Endodermal cell (in vitro differentiated cells): ENCODE results near the gene PCSK7. TPM values are rescaled to one million over a fixed set of nuclear protein-coding genes. Genes with fewer than 3 reads are reported as not detected.
A peak's percentile ranks its signal among the peaks of the same experiment; 100 is the strongest.

Experiments
- DNase-seq: peaks from one replicate; pipeline ENCODE4 v3.0.0-alpha.2; 2017
- H3K27ac ChIP-seq: 2 replicates; pipeline ENCODE4 v1.5.1; 2013; ENCODE audit warnings: mild to moderate bottlenecking, low read depth, low read length, moderate library complexity
- H3K27me3 ChIP-seq: 2 replicates; pipeline ENCODE4 v1.6.1; 2013; ENCODE audit warnings: mild to moderate bottlenecking, low read length, moderate library complexity; ENCODE audit not compliant: insufficient read depth, control insufficient read depth, poor library complexity, severe bottlenecking
- H3K36me3 ChIP-seq: 2 replicates; pipeline ENCODE4 v1.7.0; 2013; ENCODE audit warnings: mild to moderate bottlenecking, low read length, moderate library complexity; ENCODE audit not compliant: control insufficient read depth, insufficient read depth
- H3K4me1 ChIP-seq: one replicate; pipeline ENCODE4 v1.7.0; 2013; ENCODE audit warnings: low read length; ENCODE audit not compliant: control insufficient read depth, insufficient read depth
- H3K4me3 ChIP-seq: 2 replicates; pipeline ENCODE4 v1.5.1; 2013; ENCODE audit warnings: mild to moderate bottlenecking, low read length, moderate library complexity
- H3K9ac ChIP-seq: 2 replicates; pipeline ENCODE4 v1.6.1; 2013; ENCODE audit warnings: mild to moderate bottlenecking, low read length, moderate library complexity; ENCODE audit not compliant: poor library complexity, severe bottlenecking; ENCODE audit errors: extremely low read depth
- H3K9me3 ChIP-seq: 2 replicates; pipeline ENCODE4 v1.6.1; 2013; ENCODE audit warnings: mild to moderate bottlenecking, low read length, moderate library complexity; ENCODE audit not compliant: control insufficient read depth
- H3K27ac Mint-ChIP-seq: 2 replicates; pipeline ENCODE4 v1.8.0; 2020; ENCODE audit warnings: mixed read lengths
- H3K27me3 Mint-ChIP-seq: 2 replicates; pipeline ENCODE4 v1.8.0; 2021; ENCODE audit warnings: mild to moderate bottlenecking, mixed read lengths; ENCODE audit not compliant: insufficient read depth
- H3K36me3 Mint-ChIP-seq: 2 replicates; pipeline ENCODE4 v1.8.0; 2020; ENCODE audit warnings: low read depth, mixed read lengths
- H3K4me1 Mint-ChIP-seq: 2 replicates; pipeline ENCODE4 v1.8.0; 2020; ENCODE audit warnings: mixed read lengths
- H3K4me3 Mint-ChIP-seq: 2 replicates; pipeline ENCODE4 v1.8.0; 2020; ENCODE audit warnings: mild to moderate bottlenecking, moderate library complexity, mixed read lengths
- H3K9me3 Mint-ChIP-seq: 2 replicates; pipeline ENCODE4 v1.8.0; 2020; ENCODE audit warnings: mild to moderate bottlenecking, mixed read lengths
- WGBS, 2 experiments: methylation state at CpG; one replicate each; pipeline versions ENCODE4 v1.1.5 to v1.1.7; 2013; ENCODE audit warnings: missing lambda C conversion rate in 2 of 2, mixed read lengths in 1 of 2; ENCODE audit not compliant: insufficient coverage in 1 of 2, insufficient read length in 1 of 2; 5-methylcytosine and 5-hydroxymethylcytosine counted together
- total RNA-seq, 2 donors: library from RNA; stranded (reverse); fragmentation: NEBNext Ultra II Directional in 1 of 2; extraction: Animal tissue kit (Norgen Biotek cat#: 25700) in 1 of 2; gene quantifications; 2 replicates in 1 of 2; 3 replicates in 1 of 2; pipeline ENCODE4 v1.2.1, GENCODE V29; 2021
- TF ChIP-seq, protein P1 (sequence below): fragments of 200-600 bp; sonication (generic); conservative IDR thresholded peaks from 2 replicates; pipeline ENCODE4 v1.5.0; 2021; ENCODE audit warnings: antibody characterized with exemption, mild to moderate bottlenecking

The PCSK7 gene
- total RNA-seq, 2 donors from 2014 or later = 56.5 to 58.6 TPM

DNA sequence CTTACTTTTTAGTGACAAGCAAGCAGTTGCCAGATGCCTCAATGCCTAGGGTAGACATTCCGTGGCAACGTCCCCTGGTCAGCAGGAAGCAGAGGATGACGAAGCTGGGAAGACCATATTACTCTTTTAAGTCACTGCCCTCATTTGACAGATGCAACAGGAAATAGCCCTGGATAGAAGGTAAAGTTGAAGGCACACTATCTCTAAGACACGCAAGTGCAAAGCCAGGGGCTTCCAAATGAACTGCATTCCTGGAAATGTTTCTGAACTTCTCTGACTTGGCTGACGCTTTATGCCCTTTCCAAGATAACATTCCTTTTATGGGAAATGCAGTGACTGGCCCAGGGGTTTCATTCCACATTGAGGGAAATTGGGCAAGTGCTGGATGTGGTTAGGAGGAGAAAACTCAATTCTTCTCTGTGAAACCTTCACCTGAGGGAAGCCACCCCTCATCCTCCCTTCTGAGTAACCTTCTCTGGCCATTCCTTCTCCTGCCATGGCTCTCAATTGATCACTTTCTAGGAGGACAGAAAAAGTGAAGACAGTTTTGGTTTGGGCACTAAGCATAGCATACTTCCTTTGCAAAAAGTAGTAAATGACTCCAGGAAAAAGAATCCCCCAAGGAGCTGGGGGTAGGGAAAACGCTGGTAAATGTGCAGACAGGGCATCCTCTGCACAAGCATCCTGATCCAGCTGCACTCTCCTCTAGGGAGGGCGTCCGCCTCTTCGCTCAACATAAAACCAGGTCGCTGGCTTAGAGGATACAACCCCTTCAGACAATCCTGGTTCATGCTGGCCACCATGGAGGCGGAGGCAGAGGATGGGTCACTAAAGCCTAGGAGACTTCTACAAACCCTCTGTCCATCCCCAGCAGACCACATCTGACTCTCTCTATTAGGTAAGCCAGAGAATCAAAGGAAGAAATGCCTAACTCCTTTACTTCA lies 14.5 kb downstream of the PCSK7 start:
- Histone ChIP-seq H3K4me1 (no peaks in the 10 kb centered on the region), H3K27ac (no peak overlapping the region), H3K9me3 (no peaks in the 10 kb centered on the region), H3K4me3 (no peak overlapping the region), H3K27me3 (no peaks in the 10 kb centered on the region), H3K9ac (no peak overlapping the region), H3K36me3 (peaks cover 64% of the 10 kb centered on the region)
- 93 to 97% methylated on average over 11 of the region's 11 CpGs for WGBS, 2 experiments
- no peaks in the 10 kb centered on the region for H3K9me3 Mint-ChIP-seq
- H3K4me3 Mint-ChIP-seq = no peak overlapping the region
- peaks cover 55% of the 10 kb centered on the region for H3K36me3 Mint-ChIP-seq
- DNase-seq = no peak
- no peak overlapping the region for H3K27ac Mint-ChIP-seq
- H3K27me3 Mint-ChIP-seq = no peaks in the 10 kb centered on the region
- TF ChIP-seq, protein P1, sequence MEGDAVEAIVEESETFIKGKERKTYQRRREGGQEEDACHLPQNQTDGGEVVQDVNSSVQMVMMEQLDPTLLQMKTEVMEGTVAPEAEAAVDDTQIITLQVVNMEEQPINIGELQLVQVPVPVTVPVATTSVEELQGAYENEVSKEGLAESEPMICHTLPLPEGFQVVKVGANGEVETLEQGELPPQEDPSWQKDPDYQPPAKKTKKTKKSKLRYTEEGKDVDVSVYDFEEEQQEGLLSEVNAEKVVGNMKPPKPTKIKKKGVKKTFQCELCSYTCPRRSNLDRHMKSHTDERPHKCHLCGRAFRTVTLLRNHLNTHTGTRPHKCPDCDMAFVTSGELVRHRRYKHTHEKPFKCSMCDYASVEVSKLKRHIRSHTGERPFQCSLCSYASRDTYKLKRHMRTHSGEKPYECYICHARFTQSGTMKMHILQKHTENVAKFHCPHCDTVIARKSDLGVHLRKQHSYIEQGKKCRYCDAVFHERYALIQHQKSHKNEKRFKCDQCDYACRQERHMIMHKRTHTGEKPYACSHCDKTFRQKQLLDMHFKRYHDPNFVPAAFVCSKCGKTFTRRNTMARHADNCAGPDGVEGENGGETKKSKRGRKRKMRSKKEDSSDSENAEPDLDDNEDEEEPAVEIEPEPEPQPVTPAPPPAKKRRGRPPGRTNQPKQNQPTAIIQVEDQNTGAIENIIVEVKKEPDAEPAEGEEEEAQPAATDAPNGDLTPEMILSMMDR = no peak
- peaks cover 2% of the 10 kb centered on the region for H3K4me1 Mint-ChIP-seq

DNA sequence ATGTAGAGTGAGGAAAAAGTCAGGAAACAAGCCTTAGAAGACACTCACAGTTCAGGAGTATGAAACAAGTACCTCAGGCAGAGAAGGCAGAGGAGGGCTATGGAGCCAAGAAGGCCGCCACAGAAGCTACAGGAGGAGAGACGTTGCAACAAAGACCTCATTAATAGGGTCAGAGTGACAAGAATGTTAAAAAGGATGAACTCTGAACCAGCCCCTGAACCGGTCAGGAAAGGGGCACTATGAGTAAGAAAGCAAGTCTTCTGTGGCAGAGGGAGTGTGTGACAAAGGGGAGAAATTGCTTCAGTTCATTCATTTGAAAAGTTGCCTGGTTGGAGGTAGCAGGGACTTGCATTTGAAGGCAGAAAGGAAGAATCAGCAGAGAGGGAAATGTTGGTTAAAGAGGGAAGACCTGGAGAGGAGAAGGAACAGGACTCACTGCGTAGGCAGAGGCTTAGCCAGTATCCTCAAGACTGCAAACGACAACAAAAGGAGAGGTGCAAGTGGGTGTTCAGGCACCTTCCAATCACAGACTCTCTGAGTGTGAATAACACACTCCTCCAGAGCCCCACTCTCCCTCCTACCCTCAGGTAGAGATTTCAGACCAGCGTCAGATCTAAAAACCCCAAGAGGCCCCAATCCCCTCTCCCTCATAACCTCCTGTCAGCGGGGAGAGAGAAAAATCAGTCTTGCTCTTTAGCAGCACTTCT lies 17.3 kb downstream of the PCSK7 start:
- DNase-seq = no peak
- no peaks in the 10 kb centered on the region for H3K4me1 ChIP-seq
- no peak overlapping the region for H3K9ac ChIP-seq
- TF ChIP-seq, protein P1 = no peak
- Mint-ChIP-seq H3K4me1 (peaks cover 4% of the 10 kb centered on the region), H3K27ac (no peak overlapping the region), H3K4me3 (no peak overlapping the region), H3K27me3 (no peaks in the 10 kb centered on the region), H3K36me3 (peaks cover 61% of the 10 kb centered on the region), H3K9me3 (no peaks in the 10 kb centered on the region)
- H3K4me3 ChIP-seq = no peak overlapping the region
- 80 to 85% methylated on average over 5 to 7 of the region's 7 CpGs for WGBS, 2 experiments
- peak overlapping the region; percentile 66 for H3K27ac ChIP-seq
- H3K9me3 ChIP-seq = no peaks in the 10 kb centered on the region
- H3K36me3 ChIP-seq = peaks cover 45% of the 10 kb centered on the region
- H3K27me3 ChIP-seq = no peaks in the 10 kb centered on the region

DNA sequence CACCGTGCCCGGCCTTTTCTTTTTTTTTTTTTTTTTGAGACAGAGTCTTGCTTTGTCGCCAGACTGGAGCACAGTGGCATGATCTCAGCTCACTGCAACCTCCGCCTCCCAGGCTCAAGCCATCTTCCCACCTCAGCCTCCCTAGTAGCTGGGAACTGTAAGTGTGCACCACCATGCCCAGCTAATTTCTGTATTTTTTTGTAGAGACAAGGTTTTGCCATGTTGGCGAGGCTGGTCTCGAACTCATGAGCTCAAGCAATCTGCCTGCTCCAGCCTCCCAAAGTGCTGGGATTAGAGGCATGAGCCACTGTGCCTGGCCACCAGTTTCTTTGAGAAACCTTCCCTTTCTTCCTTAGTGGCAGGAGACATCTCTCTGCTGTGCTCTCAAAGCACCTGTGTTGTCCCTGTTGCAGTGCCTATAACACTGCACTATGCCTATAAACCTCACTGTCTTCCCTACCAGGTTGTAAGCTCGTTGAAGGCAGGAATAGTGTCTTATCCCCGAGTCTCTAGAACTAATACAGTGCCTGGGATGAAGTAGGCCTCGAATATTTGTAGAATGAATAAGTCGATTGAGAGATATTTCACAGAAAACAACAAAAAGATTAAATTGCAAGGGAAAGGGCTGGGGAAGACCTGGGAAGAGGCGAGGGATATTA lies 19.0 kb downstream of the PCSK7 start:
- WGBS, 2 experiments = 90 to 97% methylated on average over 5 to 11 of the region's 11 CpGs
- Histone ChIP-seq H3K9me3 (no peaks in the 10 kb centered on the region), H3K4me1 (no peaks in the 10 kb centered on the region), H3K27ac (no peak overlapping the region), H3K4me3 (no peak overlapping the region), H3K36me3 (peaks cover 28% of the 10 kb centered on the region), H3K27me3 (no peaks in the 10 kb centered on the region), H3K9ac (no peak overlapping the region)
- Mint-ChIP-seq H3K9me3 (no peaks in the 10 kb centered on the region), H3K4me3 (no peak overlapping the region), H3K36me3 (peaks cover 47% of the 10 kb centered on the region), H3K4me1 (peaks cover 5% of the 10 kb centered on the region), H3K27ac (no peak overlapping the region), H3K27me3 (no peaks in the 10 kb centered on the region)
- TF ChIP-seq, protein P1 = no peak
- no peak for DNase-seq
